ENCODE data around the gene SLC26A11. TPM values are rescaled to one million over a fixed set of nuclear protein-coding genes. Genes with fewer than 3 reads are reported as not detected.
A peak's percentile ranks its signal among the peaks of the same experiment; 100 is the strongest.

SLC26A11 gene
- total RNA-seq, 1 experiment from 2014 or later: 17.7 TPM

GRCh38 chr17:80195141-80195540 is 25.1 kb upstream of the SLC26A11 start:
- ChIA-PET CTCF (no interaction called here), RAD21 (ENCODE audit: low non-redundant PET in 1 of 2, low total read pairs in 2 of 2, uncharacterized antibody in 2 of 2, unreplicated experiment in 2 of 2) (no interaction called here), POLR2A (no interaction called here)
- Histone ChIP-seq H3K27ac (ENCODE audit: low read depth, low read length) (no peak overlapping the region; the same call in 1 of the 2 replicates), H3K9ac (ENCODE audit: low read length) (no peak overlapping the region), H4K20me1 (ENCODE audit: insufficient read depth) (no peaks in the 10 kb centered on the region), H3K36me3 (ENCODE audit: control insufficient read depth in 1 of 2, insufficient read depth in 2 of 2, low read length in 2 of 2) (no peaks in the 10 kb centered on the region), H3K4me2 (ENCODE audit: low read length) (no peak overlapping the region), H3K4me1 (ENCODE audit: control insufficient read depth in 1 of 2, insufficient read depth in 2 of 2, low read length in 2 of 2) (no peaks in the 10 kb centered on the region), H3K4me3 (replicated peaks in 1 of 2; ENCODE audit: low read depth in 1 of 2, low read length in 2 of 2) (no peak overlapping the region), H3K79me2 (ENCODE audit: insufficient read depth, low read length) (no peaks in the 10 kb centered on the region), H3K27me3 (ENCODE audit: insufficient read depth, low read length) (no peaks in the 10 kb centered on the region; the same call in 1 of the 2 replicates), H3K9me3 (ENCODE audit: control insufficient read depth in 1 of 2, insufficient read depth in 1 of 2, low read depth in 1 of 2, low read length in 2 of 2) (no peaks in the 10 kb centered on the region; a peak in 1 of 4 replicates), H3K9me2 (ENCODE audit: insufficient read depth) (no peaks in the 10 kb centered on the region), H2AFZ (ENCODE audit: low read depth, low read length, poor library complexity, severe bottlenecking) (no peak overlapping the region)
- no TSS peak for BruUV-seq (replicated peaks)
- TF ChIP-seq, protein P1, sequence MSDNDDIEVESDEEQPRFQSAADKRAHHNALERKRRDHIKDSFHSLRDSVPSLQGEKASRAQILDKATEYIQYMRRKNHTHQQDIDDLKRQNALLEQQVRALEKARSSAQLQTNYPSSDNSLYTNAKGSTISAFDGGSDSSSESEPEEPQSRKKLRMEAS (IDR thresholded peaks at IDR 0.05): no peak
- TF ChIP-seq, protein P2, sequence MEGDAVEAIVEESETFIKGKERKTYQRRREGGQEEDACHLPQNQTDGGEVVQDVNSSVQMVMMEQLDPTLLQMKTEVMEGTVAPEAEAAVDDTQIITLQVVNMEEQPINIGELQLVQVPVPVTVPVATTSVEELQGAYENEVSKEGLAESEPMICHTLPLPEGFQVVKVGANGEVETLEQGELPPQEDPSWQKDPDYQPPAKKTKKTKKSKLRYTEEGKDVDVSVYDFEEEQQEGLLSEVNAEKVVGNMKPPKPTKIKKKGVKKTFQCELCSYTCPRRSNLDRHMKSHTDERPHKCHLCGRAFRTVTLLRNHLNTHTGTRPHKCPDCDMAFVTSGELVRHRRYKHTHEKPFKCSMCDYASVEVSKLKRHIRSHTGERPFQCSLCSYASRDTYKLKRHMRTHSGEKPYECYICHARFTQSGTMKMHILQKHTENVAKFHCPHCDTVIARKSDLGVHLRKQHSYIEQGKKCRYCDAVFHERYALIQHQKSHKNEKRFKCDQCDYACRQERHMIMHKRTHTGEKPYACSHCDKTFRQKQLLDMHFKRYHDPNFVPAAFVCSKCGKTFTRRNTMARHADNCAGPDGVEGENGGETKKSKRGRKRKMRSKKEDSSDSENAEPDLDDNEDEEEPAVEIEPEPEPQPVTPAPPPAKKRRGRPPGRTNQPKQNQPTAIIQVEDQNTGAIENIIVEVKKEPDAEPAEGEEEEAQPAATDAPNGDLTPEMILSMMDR (IDR thresholded peaks at IDR 0.05 in 2 of 3, conservative IDR thresholded peaks at IDR 0.05 in 1 of 3; ENCODE audit: borderline replicate concordance in 1 of 3, insufficient read depth in 1 of 3, low read depth in 2 of 3, low read length in 2 of 3): no peak
- DNase-seq (ENCODE audit: low read depth, low spot score): no peak
- intact Hi-C loops (cut with micrococcal nuclease): no loop called here
- ATAC-seq: no peak

DNA sequence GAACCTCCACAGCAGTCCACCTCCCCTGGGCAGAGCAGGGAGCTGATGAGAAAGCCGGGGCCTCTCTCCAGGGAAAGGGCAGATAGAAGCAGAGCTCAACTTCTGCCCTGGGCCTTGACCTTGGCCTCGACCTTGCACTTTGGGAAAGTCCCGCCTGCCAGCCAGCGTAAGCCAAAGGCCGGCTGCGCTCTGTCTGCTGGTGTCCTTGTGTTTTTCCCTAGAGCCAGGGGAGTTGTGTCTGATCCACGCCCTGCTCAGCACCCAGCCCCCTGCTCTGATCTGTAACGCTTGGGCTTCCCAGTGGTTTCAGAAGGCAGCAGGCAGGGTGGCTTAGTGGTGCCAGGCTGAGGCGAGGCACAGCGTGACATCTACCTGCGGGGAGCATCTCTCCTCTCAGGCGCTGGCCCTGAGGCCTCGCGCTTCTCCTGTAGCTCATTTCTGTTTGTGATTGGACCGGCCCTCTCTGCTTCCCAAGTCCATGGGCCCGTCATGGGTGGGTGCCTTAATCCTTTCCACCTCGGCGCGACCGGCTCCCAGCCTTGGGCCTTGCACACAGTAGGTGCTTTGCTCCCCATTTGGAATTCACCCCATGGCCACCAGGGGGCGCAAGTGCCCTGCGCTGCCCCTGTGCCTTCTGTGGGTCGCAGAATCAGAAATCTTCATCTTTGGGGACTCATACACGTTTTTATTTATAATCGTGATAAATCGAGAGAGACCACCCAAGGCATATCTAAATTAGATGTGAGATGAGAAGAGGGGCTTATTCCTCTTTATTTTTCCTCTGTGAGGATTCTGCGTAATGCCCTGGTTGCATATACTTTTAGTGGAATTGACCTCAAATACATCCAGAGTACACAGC is 24.3 kb upstream of the SLC26A11 start:
- POLR2A ChIA-PET: no interaction called here

More for the DNA sequence above, 24.3 kb upstream of the SLC26A11 start:
- no peaks in the 10 kb centered on the region for H3K4me1 ChIP-seq (ENCODE audit: control insufficient read depth in 1 of 2, insufficient read depth in 2 of 2, low read length in 2 of 2)
- BruUV-seq (replicated peaks): no TSS peak
- peak; percentile 95 for TF ChIP-seq RAD21 (IDR thresholded peaks at IDR 0.05; ENCODE audit: low read depth)
- no peak for TF ChIP-seq REST (IDR thresholded peaks at IDR 0.05; ENCODE audit: low read depth)
- TF ChIP-seq JUND (IDR thresholded peaks at IDR 0.05): no peak; the same call in 1 of the 2 replicates
- TF ChIP-seq, protein P2 (IDR thresholded peaks at IDR 0.05 in 2 of 3, conservative IDR thresholded peaks at IDR 0.05 in 1 of 3; ENCODE audit: borderline replicate concordance in 1 of 3, insufficient read depth in 1 of 3, low read depth in 2 of 3, low read length in 2 of 3): peak; percentile 88 to 100 (median 98)
- TF ChIP-seq SRF (IDR thresholded peaks at IDR 0.05; ENCODE audit: low read depth): no peak
- no peaks in the 10 kb centered on the region; the same call in 1 of the 2 replicates for H3K27me3 ChIP-seq (ENCODE audit: insufficient read depth, low read length)
- ChIA-PET RAD21 (ENCODE audit: low non-redundant PET in 1 of 2, low total read pairs in 2 of 2, uncharacterized antibody in 2 of 2, unreplicated experiment in 2 of 2) (no interaction called here), CTCF (no interaction called here)
- DNase-seq (ENCODE audit: low read depth, low spot score) (no peak), ATAC-seq (peak; percentile 48)
- no peak overlapping the region for H3K9ac ChIP-seq (ENCODE audit: low read length)
- H3K79me2 ChIP-seq (ENCODE audit: insufficient read depth, low read length): no peaks in the 10 kb centered on the region
- H3K9me2 ChIP-seq (ENCODE audit: insufficient read depth): no peaks in the 10 kb centered on the region
- H3K9me3 ChIP-seq (ENCODE audit: control insufficient read depth in 1 of 2, insufficient read depth in 1 of 2, low read depth in 1 of 2, low read length in 2 of 2): no peaks in the 10 kb centered on the region; a peak in 1 of 4 replicates
- no peaks in the 10 kb centered on the region for H4K20me1 ChIP-seq (ENCODE audit: insufficient read depth)
- no peak overlapping the region for H3K4me3 ChIP-seq (replicated peaks in 1 of 2; ENCODE audit: low read depth in 1 of 2, low read length in 2 of 2)
- H3K4me2 ChIP-seq (ENCODE audit: low read length): no peak overlapping the region
- no peak overlapping the region for H2AFZ ChIP-seq (ENCODE audit: low read depth, low read length, poor library complexity, severe bottlenecking)
- intact Hi-C loops (cut with micrococcal nuclease): loop anchor here (1.0 kb wide), 2 partner anchors 57 to 168 kb away; no protein-coding TSS in a partner anchor
- no peaks in the 10 kb centered on the region for H3K36me3 ChIP-seq (ENCODE audit: control insufficient read depth in 1 of 2, insufficient read depth in 2 of 2, low read length in 2 of 2)
- no peak overlapping the region for H3K27ac ChIP-seq (ENCODE audit: low read depth, low read length)

Measured in HCT116 (cell line).